ENCODE measurements around the gene VPS25.

DNA sequence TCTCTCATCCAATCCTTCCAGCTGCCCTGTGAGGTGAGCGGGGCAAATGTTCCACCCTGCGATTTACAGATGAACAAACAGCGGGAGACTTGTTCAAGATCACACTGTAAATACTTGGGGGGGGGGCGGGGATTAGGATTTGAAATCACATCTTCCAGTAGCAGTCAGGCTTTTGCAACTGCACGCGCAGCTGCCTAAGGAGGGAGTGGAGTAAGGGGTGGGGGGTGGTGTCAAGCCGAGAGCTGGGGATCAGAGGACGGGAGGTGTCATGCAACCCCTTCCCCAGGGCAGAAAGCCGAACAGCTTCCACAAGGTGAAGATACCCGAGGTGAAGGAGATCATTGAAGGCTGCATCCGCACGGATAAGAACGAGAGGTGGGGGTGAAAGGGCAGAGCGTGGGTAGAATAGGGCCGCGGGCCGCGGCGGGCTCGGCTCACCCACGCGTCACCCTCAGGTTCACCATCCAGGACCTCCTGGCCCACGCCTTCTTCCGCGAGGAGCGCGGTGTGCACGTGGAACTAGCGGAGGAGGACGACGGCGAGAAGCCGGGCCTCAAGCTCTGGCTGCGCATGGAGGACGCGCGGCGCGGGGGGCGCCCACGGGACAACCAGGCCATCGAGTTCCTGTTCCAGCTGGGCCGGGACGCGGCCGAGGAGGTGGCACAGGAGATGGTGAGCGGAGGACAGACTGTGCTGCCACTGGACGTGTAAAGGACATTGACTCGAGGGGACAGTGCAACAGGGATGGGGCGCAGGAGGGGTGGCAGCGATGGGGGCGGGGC, 11.8 kb downstream of the VPS25 start:
- TF ChIP-seq, protein P1, sequence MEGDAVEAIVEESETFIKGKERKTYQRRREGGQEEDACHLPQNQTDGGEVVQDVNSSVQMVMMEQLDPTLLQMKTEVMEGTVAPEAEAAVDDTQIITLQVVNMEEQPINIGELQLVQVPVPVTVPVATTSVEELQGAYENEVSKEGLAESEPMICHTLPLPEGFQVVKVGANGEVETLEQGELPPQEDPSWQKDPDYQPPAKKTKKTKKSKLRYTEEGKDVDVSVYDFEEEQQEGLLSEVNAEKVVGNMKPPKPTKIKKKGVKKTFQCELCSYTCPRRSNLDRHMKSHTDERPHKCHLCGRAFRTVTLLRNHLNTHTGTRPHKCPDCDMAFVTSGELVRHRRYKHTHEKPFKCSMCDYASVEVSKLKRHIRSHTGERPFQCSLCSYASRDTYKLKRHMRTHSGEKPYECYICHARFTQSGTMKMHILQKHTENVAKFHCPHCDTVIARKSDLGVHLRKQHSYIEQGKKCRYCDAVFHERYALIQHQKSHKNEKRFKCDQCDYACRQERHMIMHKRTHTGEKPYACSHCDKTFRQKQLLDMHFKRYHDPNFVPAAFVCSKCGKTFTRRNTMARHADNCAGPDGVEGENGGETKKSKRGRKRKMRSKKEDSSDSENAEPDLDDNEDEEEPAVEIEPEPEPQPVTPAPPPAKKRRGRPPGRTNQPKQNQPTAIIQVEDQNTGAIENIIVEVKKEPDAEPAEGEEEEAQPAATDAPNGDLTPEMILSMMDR (IDR thresholded peaks at IDR 0.05), result no peak
- no peak for TF ChIP-seq POLR2A (IDR thresholded peaks at IDR 0.05)
